NCI-H460 (cell line): ENCODE measurements around the gene ADCYAP1R1. TPM values are rescaled to one million over a fixed set of nuclear protein-coding genes. Genes with fewer than 3 reads are reported as not detected.

Source experiments
- DNase-seq: peaks from one replicate; pipeline ENCODE4 v3.0.0-alpha.2; 2016; ENCODE audit warnings: low read depth; ENCODE audit errors: extremely low read depth
- total RNA-seq: library from RNA; depleted of rRNA; stranded (reverse); fragments of >200 nt; shearing (Covaris generic); gene quantifications from 2 replicates; pipeline ENCODE4 v1.2.3, GENCODE V29; 2014

ADCYAP1R1 gene
- total RNA-seq, 1 experiment from 2014 or later: not detected

DNA sequence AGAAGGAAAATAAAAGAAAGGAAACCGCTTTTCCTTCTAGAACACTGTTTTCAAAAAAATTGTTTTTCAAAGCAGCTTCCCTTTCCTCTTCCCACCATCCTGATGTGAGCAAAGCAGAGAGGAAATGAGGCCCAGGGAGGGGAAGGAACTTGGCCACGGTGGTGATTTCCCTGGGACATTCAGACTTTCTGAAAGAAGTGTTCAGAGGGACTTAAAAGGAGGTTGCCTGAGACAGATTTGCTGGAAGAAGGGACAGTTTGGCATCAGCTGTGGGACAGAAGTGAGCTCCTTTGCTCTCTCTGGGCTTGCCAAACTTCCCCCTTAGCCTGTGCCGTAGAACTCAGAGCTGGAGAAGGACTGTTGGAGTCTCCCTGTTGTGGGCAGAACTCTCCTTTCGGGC lies 30.3 kb downstream of the ADCYAP1R1 start:
- DNase-seq: no peak

DNA sequence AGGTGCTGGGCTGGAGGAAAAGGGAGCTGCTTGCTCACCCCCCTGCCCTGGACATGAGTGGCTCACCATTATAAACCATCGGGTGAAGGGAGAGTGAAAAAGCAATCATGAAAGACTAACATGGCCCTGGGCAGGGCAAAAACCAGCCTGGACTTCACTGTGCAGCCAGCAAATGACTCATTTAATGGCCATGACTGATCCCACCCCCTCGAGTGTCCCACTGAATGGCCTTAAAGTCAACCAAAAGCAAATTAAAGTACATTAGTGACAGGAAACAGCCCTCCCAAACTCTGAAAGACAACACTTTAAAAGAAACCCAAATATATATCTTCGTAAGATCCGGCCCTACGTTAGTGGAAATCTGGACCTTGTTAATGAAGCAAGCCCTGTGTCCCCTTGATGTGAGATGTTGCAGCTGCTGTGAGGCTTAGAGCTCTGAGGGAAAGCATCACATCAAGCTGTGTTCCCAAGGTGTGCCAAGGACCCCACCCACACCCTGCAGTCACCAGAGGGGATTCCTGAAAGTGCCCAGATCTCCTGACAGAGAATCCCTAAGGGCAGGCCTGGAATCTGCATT lies 31.2 kb downstream of the ADCYAP1R1 start:
- DNase-seq: no peak

DNA sequence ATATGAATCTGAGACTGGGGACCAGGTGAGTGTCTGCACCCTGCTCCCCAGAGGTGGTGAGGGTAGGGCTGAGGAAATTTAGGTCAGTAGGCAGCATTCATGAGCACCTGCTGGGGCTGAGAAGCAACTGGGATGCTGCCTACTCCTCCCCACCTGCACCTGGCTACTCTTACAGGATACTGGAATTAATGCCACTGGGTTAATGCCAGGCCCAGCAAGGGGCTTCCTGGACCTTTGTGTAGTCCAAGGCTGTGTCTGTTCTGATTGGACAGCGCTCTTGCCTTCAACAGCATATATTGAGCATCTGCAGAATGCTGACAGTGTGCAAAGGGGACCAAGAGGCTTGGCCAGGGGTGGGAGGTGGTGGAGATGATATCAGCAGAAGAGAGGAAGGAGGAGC lies 32.1 kb downstream of the ADCYAP1R1 start:
- no peak for DNase-seq

DNA sequence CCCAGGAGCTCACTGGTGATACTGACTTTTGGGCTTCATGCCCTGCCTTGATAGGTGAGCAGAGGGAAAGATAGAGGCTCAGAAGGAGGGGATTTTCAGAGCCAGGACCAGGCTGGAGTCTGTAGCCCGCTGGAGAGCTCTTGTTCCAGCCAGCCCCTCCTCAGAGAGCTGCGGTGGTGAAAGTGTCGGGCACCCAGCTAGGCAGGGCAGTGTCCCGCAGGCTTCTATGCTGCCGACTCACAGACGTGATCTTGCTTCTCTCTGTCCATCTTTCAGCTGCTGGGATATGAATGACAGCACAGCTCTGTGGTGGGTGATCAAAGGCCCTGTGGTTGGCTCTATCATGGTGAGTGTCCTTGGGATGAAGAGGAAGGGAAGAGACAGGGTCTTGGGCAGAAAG lies 35.2 kb downstream of the ADCYAP1R1 start:
- DNase-seq: no peak

DNA sequence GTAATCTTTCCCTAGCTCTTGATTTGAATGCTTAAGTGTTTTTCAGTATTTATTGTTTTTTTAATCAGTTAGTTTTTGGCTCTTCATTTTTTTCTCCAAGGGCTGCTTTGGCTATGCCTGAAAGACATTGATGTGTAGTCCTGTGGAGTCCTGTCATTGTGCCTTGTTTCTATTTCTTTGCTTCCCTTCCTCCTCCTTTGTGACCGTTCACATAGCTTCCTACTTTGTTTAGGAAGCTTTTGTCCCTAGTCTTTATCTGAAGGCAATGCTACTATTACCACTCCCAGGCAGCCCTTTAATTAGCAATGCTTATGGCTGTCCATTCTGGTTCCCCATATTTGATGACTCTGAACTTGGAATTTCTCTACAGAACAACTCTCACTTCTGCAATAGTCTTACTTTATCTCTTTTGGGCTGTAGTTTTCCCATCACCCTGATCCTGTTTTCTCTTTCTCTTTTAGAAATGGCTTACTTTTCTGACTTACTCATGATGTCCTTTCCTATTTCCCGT lies 39.9 kb downstream of the ADCYAP1R1 start:
- DNase-seq: no peak

DNA sequence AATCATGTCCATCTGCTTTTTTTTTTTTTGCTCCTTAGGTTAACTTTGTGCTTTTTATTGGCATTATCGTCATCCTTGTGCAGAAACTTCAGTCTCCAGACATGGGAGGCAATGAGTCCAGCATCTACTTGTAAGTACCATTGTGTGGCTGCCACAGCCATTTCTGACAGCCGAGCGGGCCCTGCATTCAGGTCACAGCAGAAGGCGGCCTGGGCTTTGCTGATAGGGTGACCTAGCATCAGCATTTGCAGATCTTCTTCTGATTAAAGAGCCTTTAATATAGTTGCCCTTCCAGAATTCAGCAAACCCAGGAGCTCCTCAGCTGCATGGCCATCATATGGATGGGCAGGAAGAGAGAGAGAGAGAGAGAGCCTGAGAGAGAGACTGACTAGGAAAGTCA lies 40.5 kb downstream of the ADCYAP1R1 start:
- DNase-seq: no peak

DNA sequence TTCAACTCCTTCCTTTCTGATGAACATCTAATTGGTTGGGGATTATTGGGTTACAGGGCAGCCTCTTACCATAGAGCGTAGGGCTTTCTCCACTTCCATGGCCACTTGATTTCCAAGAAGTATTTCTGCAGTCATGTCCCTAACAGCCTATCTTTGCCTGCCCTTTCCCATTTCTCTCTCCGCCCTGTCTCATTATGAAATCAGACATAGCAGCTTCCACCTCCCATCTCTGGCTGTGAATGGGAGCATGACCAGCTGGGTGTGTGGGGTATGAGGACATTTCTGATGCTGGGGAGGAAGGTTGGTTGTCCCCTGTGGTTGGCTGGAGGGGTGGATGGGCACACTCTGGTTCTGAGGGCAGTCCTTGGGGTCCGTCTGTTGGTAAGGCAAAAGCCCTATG lies 41.2 kb downstream of the ADCYAP1R1 start:
- no peak for DNase-seq

DNA sequence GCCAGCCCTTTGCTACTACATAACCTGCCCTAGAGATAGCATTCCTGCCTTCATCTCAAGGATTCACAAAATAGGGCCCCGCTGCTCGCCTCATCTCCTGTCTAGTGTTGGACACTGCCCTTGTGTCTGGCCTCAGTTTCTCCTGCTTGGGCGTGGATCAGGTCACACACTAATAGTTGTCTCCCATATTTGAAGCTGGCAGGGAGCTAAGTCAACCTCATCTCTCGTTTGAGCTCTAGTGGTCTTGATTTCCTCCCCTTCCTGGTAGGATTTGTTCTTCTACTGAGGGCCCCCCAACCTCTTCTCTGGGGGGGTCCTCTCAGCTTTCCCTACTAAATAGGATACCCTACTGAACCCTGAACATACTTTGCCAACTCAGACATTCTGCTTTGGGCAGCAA lies 42.2 kb downstream of the ADCYAP1R1 start:
- no peak for DNase-seq

DNA sequence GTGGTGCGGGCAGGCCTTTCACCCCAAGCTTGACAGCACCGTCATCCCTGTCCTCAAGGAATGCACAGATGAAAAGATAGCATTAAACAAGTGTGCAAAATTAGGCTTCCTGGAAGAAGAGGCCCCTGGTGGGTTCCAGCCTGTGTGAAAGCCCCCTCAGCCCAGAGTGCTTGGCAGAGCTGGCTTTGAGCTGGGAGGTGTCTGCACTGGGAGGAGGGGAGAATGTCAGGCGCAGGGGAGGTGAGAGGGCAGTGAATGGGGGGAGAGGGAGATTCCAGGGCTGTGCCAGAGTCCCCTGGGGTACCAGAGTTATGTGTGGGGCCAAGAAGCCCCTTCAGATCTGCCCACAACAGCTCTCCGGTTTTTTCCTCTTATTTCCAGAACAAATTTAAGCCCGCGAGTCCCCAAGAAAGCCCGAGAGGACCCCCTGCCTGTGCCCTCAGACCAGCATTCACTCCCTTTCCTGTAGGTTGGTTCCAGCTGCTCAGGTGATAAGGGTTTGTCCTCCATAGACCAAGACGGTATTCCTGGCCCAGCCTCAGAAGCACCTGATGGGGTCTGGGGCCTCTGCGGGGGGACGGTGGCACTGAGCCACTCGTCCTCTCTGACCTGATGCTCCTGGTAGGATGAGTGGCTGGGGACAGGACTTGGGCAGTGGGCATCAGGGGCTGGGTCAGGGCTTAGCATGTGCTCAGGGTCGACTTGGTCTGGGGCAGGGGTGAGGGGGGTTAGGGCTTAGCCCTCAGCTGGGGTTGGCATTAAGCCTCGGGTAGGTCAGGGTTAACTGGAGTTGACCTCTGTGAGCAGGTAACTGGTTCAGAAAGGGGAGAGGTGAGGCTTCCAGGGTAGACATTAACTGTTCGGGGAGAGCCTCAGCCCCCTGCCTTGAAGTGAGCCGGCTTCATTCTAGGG lies 43.4 kb downstream of the ADCYAP1R1 start:
- no peak for DNase-seq

DNA sequence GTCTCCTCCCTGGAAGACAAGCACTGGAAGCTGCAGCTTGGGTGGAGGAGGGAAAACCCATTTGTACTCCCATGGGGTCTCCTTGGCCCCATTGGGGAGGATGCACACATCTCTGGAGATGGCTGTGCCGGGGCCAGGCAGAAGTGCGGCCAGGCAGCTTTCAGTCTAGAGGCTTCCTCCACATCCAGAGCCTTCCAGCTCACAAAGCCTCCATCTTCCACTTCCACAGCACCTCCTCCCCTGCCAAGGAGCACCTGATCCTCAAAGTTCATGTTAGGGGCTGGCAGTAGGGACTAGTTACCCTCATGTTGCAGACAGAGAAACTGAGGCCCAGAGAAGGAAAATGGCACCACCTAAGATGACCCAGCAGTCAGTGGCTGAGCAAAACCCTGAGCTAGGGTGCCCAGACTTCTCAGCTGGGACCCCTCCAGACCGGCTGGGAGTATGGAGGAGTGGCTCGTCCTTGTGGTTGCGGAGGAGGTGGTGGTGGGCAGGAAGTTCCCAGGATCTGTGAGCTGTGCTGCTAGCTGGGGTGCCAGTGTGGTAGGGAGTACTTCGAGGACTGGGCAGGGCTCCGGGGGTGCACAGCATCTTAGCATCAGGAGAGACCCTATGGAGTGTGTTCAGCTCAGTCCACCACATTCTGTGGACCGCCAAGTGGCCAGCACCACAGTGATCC lies 44.2 kb downstream of the ADCYAP1R1 start:
- DNase-seq: no peak

DNA sequence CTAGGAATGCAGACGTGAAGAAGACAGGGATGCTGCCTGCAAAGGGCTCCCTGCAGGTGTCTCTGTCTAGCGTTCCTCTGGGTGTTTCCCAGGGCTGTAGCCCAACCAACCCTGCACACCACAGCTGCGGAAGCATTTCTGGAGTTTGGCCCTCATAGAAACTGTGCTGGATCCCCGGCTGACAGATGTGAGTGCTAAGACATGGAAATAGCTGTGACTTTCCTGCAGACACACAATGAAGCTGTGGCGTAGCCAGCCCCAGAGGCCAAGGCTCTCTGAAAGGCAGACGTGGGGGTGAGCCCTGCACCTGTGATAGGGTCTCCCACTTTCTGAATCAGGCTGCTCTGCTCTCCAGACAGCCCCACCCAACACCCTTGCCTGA lies 44.8 kb downstream of the ADCYAP1R1 start:
- DNase-seq: no peak

DNA sequence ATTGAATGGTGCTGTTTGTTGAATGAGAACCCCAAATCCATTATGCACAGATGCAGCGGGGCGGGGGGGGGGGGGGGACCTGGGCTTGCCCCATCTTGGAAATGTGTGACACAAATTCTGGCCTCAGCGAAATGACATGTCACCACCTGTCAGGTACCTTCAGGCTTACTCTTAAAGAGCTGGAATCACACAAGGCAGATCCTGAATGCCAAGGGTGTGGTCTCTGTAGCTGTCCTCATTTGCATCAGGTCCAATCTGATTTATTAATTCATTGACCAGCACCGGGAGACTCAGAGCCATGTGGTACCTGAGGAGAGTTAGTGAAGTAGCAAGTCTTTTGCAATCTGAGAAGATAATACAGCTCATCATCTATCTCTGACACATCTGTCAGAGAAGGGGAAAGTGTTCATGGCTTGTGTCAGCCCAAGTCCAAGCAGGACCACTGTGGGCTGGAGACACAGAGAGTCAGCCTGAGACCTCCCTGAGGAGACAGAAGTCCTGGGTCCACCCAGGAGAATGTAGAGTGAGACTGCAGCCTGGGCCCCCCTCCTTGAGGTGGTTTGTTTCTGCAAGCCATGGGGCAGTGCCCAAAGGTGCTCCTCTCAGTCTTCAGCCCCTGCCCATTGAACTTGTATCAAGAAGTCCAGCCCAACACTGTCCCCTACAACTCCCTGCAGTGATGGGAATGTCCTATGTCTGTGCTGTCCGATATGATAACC lies 46.7 kb downstream of the ADCYAP1R1 start:
- DNase-seq: no peak

DNA sequence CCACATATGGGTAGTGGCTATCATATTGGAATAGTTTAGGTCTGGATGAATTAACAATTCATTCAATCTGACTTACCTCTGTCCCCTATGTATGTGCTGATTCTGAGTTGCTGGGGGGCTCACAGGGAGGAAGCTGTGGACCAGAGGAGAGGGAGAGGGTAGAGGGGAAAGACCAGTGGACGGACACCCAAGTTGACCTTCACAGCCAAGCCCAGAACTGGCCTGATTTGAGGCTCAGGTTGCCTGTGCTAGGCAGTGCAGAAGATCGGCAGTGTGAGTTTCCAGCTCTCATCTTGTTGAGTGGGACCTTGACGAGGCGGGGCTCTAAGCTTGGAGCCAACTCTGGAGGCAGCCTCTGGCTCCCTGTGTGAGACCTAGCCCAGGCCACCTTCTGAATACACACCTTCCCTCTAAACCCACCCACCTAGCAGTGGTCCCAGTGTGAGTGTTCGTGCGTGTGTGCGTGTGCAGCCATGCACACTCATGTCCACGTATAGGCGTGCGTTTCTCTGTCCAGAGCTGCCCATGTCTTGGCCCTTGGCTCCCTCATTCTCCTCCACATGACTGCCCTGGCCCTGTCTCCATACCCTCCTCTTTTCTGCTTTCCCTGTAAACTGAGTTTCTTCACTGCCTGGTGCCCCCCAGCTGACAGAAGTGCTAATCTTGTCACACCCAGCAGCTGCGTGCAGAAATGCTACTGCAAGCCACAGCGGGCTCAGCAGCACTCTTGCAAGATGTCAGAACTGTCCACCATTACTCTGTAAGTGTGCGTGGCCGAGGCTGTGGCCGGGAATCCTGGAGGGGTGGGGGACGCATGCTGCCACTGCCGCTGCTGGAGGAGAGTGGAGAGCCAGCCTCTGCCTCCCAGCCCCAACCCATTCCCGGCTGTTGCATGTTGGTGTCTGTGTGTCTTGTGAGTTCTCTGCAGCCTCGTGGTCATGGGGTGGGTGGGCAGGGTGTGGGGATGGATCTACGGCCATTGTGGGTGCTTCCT lies 47.6 kb downstream of the ADCYAP1R1 start:
- DNase-seq: no peak

DNA sequence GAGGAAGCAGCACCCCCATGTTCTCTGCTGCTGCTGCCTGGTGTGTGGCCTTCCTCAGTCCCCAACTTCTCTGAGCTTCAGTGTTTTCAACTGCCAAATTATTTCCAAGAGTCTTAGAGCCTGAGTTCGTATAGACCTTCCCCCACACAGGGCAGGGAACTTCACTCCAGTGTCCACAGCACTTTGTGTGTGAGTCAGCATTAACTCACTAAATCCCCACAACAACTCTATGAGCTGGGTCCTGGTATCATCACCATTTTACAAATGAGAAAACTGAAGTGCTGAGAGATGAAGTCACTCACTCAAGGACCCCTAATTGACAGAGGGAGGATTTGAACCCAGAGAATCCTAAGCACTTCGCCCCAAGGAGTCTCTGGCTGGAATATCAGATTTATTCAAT lies 48.3 kb downstream of the ADCYAP1R1 start:
- DNase-seq: no peak

DNA sequence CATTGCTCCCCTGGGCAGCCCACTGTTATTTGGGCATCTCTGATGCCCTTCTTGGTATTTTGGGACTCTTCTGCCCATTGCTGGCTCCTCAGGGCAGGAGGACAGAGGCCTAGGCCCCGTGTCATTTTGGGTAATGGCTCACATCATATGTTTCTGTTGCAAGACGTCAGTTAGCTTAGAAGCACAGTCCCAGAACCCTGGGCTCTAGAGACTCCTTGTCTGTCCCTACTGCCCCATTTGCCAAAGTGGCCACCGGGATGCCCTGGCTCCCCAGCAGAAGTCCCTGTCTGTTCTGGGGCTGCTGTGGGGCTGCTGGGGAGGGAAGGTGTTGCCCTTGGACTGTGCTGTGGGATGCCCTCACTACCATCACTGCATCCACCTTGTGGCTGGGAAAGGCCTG lies 48.8 kb downstream of the ADCYAP1R1 start:
- no peak for DNase-seq

DNA sequence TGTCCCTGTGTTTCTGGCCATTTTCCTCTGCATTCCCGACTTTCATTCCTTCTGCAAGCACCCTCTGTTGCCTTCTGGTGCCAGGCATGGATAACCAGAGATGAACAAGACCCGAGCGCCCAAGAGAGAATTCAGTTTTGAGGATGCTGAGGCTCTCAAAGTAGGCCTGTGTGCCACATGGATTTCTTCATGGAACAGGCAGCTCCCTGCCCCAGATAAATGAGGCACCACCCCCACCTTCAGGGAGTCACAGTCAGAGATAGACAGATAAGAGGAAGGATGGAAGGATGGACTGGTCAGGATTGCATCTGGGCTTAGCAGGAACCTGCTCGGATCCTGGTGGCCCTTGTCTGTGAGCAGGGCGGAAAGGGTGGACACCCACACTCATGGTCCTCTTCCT lies 49.4 kb downstream of the ADCYAP1R1 start:
- DNase-seq: no peak

DNA sequence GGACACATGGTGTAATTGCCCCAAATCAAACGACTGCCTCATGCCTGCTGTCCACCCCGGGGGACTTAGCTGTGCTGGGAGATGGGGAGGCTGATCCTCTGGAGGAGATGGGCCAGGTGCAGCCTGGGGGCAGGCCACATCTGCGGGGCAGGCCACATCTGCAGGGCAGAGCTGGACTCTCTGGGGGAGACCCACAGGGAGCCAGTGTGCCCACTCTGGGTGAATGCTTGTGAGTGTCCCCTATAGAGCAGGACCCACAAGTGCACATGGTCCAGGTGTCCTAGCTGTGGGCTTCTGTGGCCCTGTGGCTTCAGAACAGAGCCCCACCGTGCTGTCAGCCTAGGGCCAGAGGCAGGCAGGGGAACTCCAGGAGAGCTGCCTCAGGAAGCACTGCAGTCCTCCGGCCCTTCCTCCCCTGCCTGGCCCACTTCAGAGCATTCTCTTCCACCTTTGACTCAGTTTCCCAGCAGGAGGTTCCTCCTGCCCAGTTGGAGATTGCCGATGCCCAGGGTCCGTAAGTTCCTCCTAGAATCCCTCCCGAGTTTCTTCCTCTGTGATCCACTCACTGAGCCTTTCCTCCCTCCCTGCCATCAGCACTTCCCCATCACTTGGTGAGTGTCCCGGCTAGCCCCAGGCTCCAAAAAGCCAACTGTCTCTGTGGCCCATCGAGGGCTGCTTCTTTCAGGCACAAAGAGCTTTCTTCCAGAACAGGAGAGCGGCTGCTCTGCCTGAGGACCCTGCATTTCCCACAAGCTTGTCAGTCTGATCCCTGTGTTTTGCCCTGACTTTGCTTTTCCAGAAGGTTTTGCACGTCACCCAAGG lies 50.3 kb downstream of the ADCYAP1R1 start:
- no peak for DNase-seq

DNA sequence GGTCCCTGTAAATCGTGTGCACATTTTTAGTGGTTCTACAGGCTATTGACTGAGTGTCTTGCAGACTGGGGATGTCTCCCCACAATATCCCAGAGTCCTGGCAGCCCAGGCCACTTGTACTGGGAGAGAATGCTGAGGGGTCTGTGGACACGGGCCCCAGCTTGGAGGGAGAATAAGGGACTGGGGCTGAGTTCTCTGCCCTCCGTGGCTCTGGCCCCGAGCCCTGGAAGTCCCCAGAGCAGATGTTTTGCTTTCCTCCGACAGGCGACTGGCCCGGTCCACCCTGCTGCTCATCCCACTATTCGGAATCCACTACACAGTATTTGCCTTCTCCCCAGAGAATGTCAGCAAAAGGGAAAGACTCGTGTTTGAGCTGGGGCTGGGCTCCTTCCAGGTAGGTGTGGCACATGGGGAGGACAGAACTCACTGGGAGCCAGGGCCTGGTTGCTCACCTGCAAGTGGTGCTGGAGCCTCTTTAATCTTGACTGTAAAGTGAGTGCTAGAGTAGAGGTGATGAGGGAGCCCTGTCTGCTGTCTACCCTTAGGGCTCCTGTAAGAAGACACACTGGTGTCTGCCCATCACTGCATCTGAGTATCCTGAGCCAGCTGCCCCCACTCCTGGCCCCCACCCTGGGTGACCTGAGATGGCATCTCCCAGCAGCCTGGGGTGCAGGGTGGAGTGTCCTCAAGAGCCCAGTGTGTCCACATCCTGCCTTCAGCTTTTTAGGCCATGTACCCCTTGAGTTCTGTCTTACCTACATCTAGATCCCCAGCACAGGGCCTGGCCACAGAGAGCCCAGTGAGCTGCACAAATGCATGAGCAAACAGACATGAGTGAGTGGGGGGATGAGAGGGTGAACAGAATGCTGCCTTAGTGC lies 51.1 kb downstream of the ADCYAP1R1 start:
- DNase-seq: no peak
